ENCODE data around the gene NR6A1. TPM values are rescaled to one million over a fixed set of nuclear protein-coding genes. Genes with fewer than 3 reads are reported as not detected.

Gene NR6A1
- total and polyA plus RNA-seq, 2 of the 13 experiments (the other 11 are each of a cell fraction or from before 2014, with no cell fraction given) = 28.1 to 31.5 TPM

DNA sequence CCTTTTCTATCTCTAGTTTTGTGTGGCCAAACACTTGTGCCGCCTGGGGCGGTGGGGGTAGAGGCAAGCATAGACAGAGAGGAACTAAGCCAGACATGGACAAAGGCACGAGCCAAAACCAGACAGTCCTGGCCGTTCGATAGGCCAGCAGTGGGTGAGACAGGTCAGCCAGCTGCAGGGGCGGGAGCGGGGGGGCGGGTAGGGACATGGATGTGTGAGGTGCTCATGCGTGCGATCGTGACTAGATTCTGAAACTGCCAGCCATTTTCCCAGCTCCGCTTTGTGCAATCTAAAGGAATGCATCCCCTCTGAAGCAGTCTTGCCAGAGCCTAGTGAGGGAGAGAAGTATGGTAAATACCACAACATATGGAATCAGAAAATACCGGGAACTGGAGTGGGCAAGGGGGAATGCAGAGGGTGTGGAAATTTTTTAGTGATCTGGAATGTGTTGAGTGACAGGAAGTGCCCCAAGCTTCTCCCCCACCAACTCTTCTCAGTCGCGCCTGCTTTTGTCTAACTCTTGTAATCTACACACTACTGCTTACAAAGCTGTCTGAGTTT is 111.9 kb downstream of the NR6A1 start (continued):
- TF ChIP-seq PRDM10 (CRISPR knock-in tag; IDR thresholded peaks at IDR 0.05; ENCODE audit: low read depth) (no peak), POLR2G (IDR thresholded peaks at IDR 0.05; ENCODE audit: low read depth, low read length) (peak; percentile 78), CHD4 (IDR thresholded peaks at IDR 0.05; ENCODE audit: borderline replicate concordance, low read length) (no peak), KLF16 (CRISPR knock-in tag; IDR thresholded peaks at IDR 0.05) (no peak), ZFP37 (CRISPR knock-in tag; IDR thresholded peaks at IDR 0.05; ENCODE audit: borderline replicate concordance) (0 out of 2 replicates have a peak, but pooled peaks have one; percentile 57), ZNF549 (CRISPR knock-in tag; IDR thresholded peaks at IDR 0.05) (no peak)
- TF ChIP-seq, protein P1, sequence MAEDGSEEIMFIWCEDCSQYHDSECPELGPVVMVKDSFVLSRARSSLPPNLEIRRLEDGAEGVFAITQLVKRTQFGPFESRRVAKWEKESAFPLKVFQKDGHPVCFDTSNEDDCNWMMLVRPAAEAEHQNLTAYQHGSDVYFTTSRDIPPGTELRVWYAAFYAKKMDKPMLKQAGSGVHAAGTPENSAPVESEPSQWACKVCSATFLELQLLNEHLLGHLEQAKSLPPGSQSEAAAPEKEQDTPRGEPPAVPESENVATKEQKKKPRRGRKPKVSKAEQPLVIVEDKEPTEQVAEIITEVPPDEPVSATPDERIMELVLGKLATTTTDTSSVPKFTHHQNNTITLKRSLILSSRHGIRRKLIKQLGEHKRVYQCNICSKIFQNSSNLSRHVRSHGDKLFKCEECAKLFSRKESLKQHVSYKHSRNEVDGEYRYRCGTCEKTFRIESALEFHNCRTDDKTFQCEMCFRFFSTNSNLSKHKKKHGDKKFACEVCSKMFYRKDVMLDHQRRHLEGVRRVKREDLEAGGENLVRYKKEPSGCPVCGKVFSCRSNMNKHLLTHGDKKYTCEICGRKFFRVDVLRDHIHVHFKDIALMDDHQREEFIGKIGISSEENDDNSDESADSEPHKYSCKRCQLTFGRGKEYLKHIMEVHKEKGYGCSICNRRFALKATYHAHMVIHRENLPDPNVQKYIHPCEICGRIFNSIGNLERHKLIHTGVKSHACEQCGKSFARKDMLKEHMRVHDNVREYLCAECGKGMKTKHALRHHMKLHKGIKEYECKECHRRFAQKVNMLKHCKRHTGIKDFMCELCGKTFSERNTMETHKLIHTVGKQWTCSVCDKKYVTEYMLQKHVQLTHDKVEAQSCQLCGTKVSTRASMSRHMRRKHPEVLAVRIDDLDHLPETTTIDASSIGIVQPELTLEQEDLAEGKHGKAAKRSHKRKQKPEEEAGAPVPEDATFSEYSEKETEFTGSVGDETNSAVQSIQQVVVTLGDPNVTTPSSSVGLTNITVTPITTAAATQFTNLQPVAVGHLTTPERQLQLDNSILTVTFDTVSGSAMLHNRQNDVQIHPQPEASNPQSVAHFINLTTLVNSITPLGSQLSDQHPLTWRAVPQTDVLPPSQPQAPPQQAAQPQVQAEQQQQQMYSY (CRISPR knock-in tag; IDR thresholded peaks at IDR 0.05) = peak; percentile 84
- TF ChIP-seq, protein P2, sequence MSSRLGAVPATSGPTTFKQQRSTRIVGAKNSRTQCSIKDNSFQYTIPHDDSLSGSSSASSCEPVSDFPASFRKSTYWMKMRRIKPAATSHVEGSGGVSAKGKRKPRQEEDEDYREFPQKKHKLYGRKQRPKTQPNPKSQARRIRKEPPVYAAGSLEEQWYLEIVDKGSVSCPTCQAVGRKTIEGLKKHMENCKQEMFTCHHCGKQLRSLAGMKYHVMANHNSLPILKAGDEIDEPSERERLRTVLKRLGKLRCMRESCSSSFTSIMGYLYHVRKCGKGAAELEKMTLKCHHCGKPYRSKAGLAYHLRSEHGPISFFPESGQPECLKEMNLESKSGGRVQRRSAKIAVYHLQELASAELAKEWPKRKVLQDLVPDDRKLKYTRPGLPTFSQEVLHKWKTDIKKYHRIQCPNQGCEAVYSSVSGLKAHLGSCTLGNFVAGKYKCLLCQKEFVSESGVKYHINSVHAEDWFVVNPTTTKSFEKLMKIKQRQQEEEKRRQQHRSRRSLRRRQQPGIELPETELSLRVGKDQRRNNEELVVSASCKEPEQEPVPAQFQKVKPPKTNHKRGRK (CRISPR knock-in tag; IDR thresholded peaks at IDR 0.05) = no peak
- TF ChIP-seq, protein P3, sequence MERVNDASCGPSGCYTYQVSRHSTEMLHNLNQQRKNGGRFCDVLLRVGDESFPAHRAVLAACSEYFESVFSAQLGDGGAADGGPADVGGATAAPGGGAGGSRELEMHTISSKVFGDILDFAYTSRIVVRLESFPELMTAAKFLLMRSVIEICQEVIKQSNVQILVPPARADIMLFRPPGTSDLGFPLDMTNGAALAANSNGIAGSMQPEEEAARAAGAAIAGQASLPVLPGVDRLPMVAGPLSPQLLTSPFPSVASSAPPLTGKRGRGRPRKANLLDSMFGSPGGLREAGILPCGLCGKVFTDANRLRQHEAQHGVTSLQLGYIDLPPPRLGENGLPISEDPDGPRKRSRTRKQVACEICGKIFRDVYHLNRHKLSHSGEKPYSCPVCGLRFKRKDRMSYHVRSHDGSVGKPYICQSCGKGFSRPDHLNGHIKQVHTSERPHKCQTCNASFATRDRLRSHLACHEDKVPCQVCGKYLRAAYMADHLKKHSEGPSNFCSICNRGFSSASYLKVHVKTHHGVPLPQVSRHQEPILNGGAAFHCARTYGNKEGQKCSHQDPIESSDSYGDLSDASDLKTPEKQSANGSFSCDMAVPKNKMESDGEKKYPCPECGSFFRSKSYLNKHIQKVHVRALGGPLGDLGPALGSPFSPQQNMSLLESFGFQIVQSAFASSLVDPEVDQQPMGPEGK (CRISPR knock-in tag; IDR thresholded peaks at IDR 0.05) = peak; percentile 93
- TF ChIP-seq, protein P4, sequence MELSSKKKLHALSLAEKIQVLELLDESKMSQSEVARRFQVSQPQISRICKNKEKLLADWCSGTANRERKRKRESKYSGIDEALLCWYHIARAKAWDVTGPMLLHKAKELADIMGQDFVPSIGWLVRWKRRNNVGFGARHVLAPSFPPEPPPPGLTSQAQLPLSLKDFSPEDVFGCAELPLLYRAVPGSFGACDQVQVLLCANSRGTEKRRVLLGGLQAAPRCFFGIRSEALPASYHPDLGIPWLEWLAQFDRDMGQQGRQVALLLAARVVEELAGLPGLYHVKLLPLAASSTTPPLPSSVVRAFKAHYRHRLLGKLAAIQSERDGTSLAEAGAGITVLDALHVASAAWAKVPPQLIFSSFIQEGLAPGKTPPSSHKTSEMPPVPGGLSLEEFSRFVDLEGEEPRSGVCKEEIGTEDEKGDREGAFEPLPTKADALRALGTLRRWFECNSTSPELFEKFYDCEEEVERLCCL (CRISPR knock-in tag; IDR thresholded peaks at IDR 0.05; ENCODE audit: borderline replicate concordance) = no peak
- TF ChIP-seq, protein P5, sequence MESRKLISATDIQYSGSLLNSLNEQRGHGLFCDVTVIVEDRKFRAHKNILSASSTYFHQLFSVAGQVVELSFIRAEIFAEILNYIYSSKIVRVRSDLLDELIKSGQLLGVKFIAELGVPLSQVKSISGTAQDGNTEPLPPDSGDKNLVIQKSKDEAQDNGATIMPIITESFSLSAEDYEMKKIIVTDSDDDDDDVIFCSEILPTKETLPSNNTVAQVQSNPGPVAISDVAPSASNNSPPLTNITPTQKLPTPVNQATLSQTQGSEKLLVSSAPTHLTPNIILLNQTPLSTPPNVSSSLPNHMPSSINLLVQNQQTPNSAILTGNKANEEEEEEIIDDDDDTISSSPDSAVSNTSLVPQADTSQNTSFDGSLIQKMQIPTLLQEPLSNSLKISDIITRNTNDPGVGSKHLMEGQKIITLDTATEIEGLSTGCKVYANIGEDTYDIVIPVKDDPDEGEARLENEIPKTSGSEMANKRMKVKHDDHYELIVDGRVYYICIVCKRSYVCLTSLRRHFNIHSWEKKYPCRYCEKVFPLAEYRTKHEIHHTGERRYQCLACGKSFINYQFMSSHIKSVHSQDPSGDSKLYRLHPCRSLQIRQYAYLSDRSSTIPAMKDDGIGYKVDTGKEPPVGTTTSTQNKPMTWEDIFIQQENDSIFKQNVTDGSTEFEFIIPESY (CRISPR knock-in tag; IDR thresholded peaks at IDR 0.05) = 0 out of 2 replicates have a peak, but pooled peaks have one; percentile 13
